ENCODE data around the gene FAM168A. TPM values are rescaled to one million over a fixed set of nuclear protein-coding genes. Genes with fewer than 3 reads are reported as not detected.

The FAM168A gene
- total and polyA plus RNA-seq, 10 of the 15 experiments (the other 5 are each of a cell fraction or from before 2014, with no cell fraction given): 1.7 to 20.0 (median 10.0) TPM

- peaks cover 5 to 21% of the 10 kb centered on the region in 2 experiments; a peak in 2 of 4 replicates for H3K36me3 ChIP-seq (ENCODE audit: control insufficient read depth in 2 of 2, insufficient read depth in 2 of 2, low read length in 1 of 2)
- BruUV-seq (replicated peaks): no TSS peak
- H3K4me1 ChIP-seq (ENCODE audit: control insufficient read depth, insufficient read depth, low read length): peaks cover 79% of the 10 kb centered on the region
- CTCF ChIA-PET: interaction anchor here (1.1 to 25.6 kb wide), 8 partner anchors 7 to 275 kb away, joined by 3 to 400 read pairs (median 8); partner anchors contain the start of gene RELT
- 2% methylated on average over 8 of the region's 8 CpGs for WGBS (ENCODE audit: insufficient coverage, insufficient replicate concordance, low lambda C conversion rate, missing lambda C conversion rate)
- POLR2A ChIA-PET: interaction anchor here (0.6 to 2.3 kb wide), 8 partner anchors 9 to 375 kb away, joined by 3 to 18 read pairs (median 4); partner anchors contain the start of genes RAB6A and RELT
- H3K79me2 ChIP-seq (ENCODE audit: control insufficient read depth, insufficient read depth, low read length): peaks cover 97% of the 10 kb centered on the region
- H2AFZ ChIP-seq (ENCODE audit: control insufficient read depth, low read depth, low read length): no peak overlapping the region; the same call in 1 of the 2 replicates
- no peaks in the 10 kb centered on the region for H4K20me1 ChIP-seq (ENCODE audit: control insufficient read depth, insufficient read depth)
- intact Hi-C loops (cut with micrococcal nuclease; ENCODE audit: unreplicated experiment): no loop called here
- peak overlapping the region; percentile 95 for H3K27ac ChIP-seq (ENCODE audit: control insufficient read depth, insufficient read depth)
- SMC1A ChIA-PET (ENCODE audit: uncharacterized antibody, unreplicated experiment): interaction anchor here (1.0 to 1.8 kb wide), 4 partner anchors 12 to 240 kb away, joined by 3 to 10 read pairs (median 5); no protein-coding TSS in a partner anchor
- RAD21 ChIA-PET (ENCODE audit: unreplicated experiment): interaction anchor here (0.7 to 2.1 kb wide), 8 partner anchors 9 to 97 kb away, joined by 3 to 8 read pairs (median 4); partner anchors contain the start of gene RELT
- peak overlapping the region; percentile 66 for H3K4me3 ChIP-seq
- peak overlapping the region; percentile 88 for H3K4me2 ChIP-seq (ENCODE audit: control insufficient read depth, insufficient read depth)
- H3K9ac ChIP-seq (ENCODE audit: control insufficient read depth, insufficient read depth, low read length): peak overlapping the region; percentile 65
- FAIRE-seq (peak; percentile 61), ATAC-seq (peak; percentile 50), DNase-seq (ENCODE audit: low read depth, low spot score) (peak; percentile 49)
- in situ Hi-C loops (cut with MboI): no loop called here
- no peaks in the 10 kb centered on the region for H3K9me3 ChIP-seq (replicated peaks; ENCODE audit: control insufficient read depth, insufficient read depth, low read length)
- H3K27me3 ChIP-seq (replicated peaks in 1 of 2; ENCODE audit: control insufficient read depth in 2 of 2, insufficient read depth in 2 of 2, low read length in 1 of 2): no peaks in the 10 kb centered on the region
- TF ChIP-seq RAD51 (IDR thresholded peaks at IDR 0.05) (no peak), MYB (IDR thresholded peaks at IDR 0.05; ENCODE audit: borderline replicate concordance, low read depth, low read length) (no peak), WRNIP1 (IDR thresholded peaks at IDR 0.05; ENCODE audit: borderline replicate concordance, low read depth, low read length) (no peak), IKZF1 (conservative IDR thresholded peaks at IDR 0.05) (peak; percentile 36; the same call in 1 of the 2 replicates), ATF7 (IDR thresholded peaks at IDR 0.05; ENCODE audit: low read depth) (no peak), TCF12 (IDR thresholded peaks at IDR 0.05; ENCODE audit: low read depth, low read length) (no peak), ZNF207 (IDR thresholded peaks at IDR 0.05; ENCODE audit: borderline replicate concordance) (no peak), TBL1XR1 (IDR thresholded peaks at IDR 0.05; ENCODE audit: low read depth, low read length) (no peak), PKNOX1 (IDR thresholded peaks at IDR 0.05) (no peak), ZNF274 (IDR thresholded peaks at IDR 0.05; ENCODE audit: insufficient read depth, insufficient read length) (no peak), MEF2B (IDR thresholded peaks at IDR 0.05; ENCODE audit: partially characterized antibody, poor library complexity, severe bottlenecking) (peak; percentile 66)
- TF ChIP-seq, protein P1, sequence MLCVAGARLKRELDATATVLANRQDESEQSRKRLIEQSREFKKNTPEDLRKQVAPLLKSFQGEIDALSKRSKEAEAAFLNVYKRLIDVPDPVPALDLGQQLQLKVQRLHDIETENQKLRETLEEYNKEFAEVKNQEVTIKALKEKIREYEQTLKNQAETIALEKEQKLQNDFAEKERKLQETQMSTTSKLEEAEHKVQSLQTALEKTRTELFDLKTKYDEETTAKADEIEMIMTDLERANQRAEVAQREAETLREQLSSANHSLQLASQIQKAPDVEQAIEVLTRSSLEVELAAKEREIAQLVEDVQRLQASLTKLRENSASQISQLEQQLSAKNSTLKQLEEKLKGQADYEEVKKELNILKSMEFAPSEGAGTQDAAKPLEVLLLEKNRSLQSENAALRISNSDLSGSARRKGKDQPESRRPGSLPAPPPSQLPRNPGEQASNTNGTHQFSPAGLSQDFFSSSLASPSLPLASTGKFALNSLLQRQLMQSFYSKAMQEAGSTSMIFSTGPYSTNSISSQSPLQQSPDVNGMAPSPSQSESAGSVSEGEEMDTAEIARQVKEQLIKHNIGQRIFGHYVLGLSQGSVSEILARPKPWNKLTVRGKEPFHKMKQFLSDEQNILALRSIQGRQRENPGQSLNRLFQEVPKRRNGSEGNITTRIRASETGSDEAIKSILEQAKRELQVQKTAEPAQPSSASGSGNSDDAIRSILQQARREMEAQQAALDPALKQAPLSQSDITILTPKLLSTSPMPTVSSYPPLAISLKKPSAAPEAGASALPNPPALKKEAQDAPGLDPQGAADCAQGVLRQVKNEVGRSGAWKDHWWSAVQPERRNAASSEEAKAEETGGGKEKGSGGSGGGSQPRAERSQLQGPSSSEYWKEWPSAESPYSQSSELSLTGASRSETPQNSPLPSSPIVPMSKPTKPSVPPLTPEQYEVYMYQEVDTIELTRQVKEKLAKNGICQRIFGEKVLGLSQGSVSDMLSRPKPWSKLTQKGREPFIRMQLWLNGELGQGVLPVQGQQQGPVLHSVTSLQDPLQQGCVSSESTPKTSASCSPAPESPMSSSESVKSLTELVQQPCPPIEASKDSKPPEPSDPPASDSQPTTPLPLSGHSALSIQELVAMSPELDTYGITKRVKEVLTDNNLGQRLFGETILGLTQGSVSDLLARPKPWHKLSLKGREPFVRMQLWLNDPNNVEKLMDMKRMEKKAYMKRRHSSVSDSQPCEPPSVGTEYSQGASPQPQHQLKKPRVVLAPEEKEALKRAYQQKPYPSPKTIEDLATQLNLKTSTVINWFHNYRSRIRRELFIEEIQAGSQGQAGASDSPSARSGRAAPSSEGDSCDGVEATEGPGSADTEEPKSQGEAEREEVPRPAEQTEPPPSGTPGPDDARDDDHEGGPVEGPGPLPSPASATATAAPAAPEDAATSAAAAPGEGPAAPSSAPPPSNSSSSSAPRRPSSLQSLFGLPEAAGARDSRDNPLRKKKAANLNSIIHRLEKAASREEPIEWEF (IDR thresholded peaks at IDR 0.05; ENCODE audit: insufficient replicate concordance, low read depth, low read length): peak; percentile 43
- TF ChIP-seq, protein P2, sequence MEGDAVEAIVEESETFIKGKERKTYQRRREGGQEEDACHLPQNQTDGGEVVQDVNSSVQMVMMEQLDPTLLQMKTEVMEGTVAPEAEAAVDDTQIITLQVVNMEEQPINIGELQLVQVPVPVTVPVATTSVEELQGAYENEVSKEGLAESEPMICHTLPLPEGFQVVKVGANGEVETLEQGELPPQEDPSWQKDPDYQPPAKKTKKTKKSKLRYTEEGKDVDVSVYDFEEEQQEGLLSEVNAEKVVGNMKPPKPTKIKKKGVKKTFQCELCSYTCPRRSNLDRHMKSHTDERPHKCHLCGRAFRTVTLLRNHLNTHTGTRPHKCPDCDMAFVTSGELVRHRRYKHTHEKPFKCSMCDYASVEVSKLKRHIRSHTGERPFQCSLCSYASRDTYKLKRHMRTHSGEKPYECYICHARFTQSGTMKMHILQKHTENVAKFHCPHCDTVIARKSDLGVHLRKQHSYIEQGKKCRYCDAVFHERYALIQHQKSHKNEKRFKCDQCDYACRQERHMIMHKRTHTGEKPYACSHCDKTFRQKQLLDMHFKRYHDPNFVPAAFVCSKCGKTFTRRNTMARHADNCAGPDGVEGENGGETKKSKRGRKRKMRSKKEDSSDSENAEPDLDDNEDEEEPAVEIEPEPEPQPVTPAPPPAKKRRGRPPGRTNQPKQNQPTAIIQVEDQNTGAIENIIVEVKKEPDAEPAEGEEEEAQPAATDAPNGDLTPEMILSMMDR (IDR thresholded peaks at IDR 0.05 in 2 of 3, conservative IDR thresholded peaks at IDR 0.05 in 1 of 3; ENCODE audit: control insufficient read depth in 2 of 3, extremely low read depth in 1 of 3, insufficient read depth in 1 of 3, low read depth in 3 of 3, low read length in 3 of 3): no peak
- TF ChIP-seq, protein P3, sequence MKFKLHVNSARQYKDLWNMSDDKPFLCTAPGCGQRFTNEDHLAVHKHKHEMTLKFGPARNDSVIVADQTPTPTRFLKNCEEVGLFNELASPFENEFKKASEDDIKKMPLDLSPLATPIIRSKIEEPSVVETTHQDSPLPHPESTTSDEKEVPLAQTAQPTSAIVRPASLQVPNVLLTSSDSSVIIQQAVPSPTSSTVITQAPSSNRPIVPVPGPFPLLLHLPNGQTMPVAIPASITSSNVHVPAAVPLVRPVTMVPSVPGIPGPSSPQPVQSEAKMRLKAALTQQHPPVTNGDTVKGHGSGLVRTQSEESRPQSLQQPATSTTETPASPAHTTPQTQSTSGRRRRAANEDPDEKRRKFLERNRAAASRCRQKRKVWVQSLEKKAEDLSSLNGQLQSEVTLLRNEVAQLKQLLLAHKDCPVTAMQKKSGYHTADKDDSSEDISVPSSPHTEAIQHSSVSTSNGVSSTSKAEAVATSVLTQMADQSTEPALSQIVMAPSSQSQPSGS (IDR thresholded peaks at IDR 0.05; ENCODE audit: low read length): no peak
Measured at GRCh38 chr11:73386016-73386415, 211.9 kb downstream of the FAM168A start.
